Measurements from ENCODE around the gene LACTBL1.

The LACTBL1 gene

DNA sequence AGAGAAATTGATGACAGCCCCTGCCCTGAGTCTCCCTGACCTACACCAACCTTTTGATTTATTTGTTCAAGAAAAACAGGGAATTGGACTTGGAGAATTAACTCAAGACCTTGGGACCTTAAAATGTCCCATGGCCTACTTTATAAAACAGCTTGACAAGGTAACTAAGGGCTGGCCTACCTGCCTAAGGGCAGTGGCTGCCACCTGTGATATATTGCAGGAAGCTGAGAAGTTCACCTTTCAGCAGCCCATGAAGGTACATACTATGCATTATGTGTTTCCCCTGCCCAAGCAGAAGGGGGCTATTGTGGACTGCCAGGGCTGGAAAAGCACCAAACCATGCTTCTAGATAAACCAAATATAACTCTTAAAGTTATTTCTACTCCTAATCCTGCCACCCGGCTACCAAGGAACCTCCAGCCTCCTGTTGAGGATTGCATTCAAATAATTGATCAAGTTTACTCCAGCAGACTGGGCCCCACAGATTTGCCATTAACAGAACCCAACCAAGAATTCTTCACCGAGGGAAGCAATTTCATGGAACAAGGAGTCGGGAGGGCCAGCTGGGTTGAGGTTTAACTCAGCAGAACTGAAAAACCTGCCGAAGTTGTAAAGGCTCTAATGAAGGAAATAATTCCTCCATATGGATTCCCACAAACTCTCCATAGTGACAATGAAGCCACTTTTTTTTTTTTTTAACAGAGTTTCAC lies 28.2 kb downstream of the LACTBL1 start:
- H3K9ac ChIP-seq: no peak overlapping the region
- no peak overlapping the region for H3K4me3 ChIP-seq (IDR thresholded peaks at IDR 0.05; ENCODE audit: insufficient read depth, low read depth, low read length)
- H3K36me3 ChIP-seq (ENCODE audit: insufficient read depth): no peaks in the 10 kb centered on the region
- no peaks in the 10 kb centered on the region for H3K79me2 ChIP-seq (ENCODE audit: insufficient read depth, low read depth)
- no peak overlapping the region for H3K4me2 ChIP-seq
- no peaks in the 10 kb centered on the region for H4K20me1 ChIP-seq (ENCODE audit: insufficient read depth)
- no peak overlapping the region for H2AFZ ChIP-seq (ENCODE audit: low read depth)
- no peak overlapping the region for H3K27ac ChIP-seq
- H3K4me1 ChIP-seq (ENCODE audit: low read depth, poor library complexity, severe bottlenecking): no peaks in the 10 kb centered on the region
- peaks cover 4% of the 10 kb centered on the region; the same call in 1 of the 2 replicates for H3K27me3 ChIP-seq (ENCODE audit: insufficient read depth, low read depth)
- TF ChIP-seq, protein P1, sequence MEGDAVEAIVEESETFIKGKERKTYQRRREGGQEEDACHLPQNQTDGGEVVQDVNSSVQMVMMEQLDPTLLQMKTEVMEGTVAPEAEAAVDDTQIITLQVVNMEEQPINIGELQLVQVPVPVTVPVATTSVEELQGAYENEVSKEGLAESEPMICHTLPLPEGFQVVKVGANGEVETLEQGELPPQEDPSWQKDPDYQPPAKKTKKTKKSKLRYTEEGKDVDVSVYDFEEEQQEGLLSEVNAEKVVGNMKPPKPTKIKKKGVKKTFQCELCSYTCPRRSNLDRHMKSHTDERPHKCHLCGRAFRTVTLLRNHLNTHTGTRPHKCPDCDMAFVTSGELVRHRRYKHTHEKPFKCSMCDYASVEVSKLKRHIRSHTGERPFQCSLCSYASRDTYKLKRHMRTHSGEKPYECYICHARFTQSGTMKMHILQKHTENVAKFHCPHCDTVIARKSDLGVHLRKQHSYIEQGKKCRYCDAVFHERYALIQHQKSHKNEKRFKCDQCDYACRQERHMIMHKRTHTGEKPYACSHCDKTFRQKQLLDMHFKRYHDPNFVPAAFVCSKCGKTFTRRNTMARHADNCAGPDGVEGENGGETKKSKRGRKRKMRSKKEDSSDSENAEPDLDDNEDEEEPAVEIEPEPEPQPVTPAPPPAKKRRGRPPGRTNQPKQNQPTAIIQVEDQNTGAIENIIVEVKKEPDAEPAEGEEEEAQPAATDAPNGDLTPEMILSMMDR (conservative IDR thresholded peaks at IDR 0.05; ENCODE audit: low read depth, low read length): no peak

DNA sequence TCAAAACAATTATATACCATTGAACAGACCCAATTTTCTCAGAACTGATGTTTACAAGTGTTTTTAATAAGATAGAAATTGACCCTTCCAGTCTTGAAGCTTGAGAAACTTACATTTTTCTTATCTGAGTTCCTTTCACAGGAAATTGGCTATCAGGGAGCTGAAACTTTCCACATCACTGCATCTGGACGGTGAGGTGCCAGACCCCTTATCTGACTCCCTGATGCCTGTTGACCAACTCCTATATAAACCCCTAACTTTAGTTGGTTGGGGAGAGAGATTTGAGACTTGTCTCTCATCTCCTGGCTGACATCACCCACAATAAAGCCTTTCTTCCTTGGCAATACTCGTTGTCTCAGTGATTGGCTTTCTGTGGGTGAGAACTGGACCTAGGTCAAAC lies 31.4 kb downstream of the LACTBL1 start:
- Histone ChIP-seq H3K4me1 (ENCODE audit: low read depth, poor library complexity, severe bottlenecking) (no peaks in the 10 kb centered on the region), H3K4me2 (no peak overlapping the region), H4K20me1 (ENCODE audit: insufficient read depth) (no peaks in the 10 kb centered on the region), H2AFZ (ENCODE audit: low read depth) (no peak overlapping the region), H3K27me3 (ENCODE audit: insufficient read depth, low read depth) (peaks cover 6% of the 10 kb centered on the region; the same call in 1 of the 2 replicates), H3K79me2 (ENCODE audit: insufficient read depth, low read depth) (no peaks in the 10 kb centered on the region), H3K27ac (no peak overlapping the region), H3K4me3 (IDR thresholded peaks at IDR 0.05; ENCODE audit: insufficient read depth, low read depth, low read length) (no peak overlapping the region), H3K9ac (no peak overlapping the region), H3K36me3 (ENCODE audit: insufficient read depth) (no peaks in the 10 kb centered on the region)
- TF ChIP-seq, protein P1 (conservative IDR thresholded peaks at IDR 0.05; ENCODE audit: low read depth, low read length): no peak

DNA sequence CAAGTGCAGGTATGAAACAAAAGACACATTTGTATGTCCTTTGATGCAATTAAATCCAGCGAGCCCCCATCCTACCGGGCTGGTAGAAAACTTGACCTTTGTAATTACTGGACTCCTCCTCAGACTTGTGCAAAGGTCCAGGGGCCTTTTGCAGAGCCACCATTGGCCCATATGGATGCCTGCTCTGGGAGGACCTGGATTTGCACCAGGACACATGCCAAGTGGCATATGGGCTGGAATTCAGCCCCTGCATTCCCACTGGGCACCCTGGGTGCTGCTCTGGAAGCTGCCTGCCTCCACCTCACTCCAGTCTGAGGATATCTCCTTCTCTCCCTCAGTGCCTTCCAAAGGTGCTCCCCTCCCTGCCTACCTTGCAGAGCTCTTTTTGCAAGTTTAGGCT lies 36.0 kb downstream of the LACTBL1 start:
- Histone ChIP-seq H3K79me2 (ENCODE audit: insufficient read depth, low read depth) (no peaks in the 10 kb centered on the region), H2AFZ (ENCODE audit: low read depth) (no peak overlapping the region), H3K27ac (no peak overlapping the region), H4K20me1 (ENCODE audit: insufficient read depth) (no peaks in the 10 kb centered on the region), H3K4me2 (no peak overlapping the region), H3K9ac (no peak overlapping the region), H3K4me3 (IDR thresholded peaks at IDR 0.05; ENCODE audit: insufficient read depth, low read depth, low read length) (no peak overlapping the region), H3K36me3 (ENCODE audit: insufficient read depth) (no peaks in the 10 kb centered on the region), H3K4me1 (ENCODE audit: low read depth, poor library complexity, severe bottlenecking) (no peaks in the 10 kb centered on the region), H3K27me3 (ENCODE audit: insufficient read depth, low read depth) (peaks cover 9% of the 10 kb centered on the region; the same call in 1 of the 2 replicates)
- TF ChIP-seq, protein P1 (conservative IDR thresholded peaks at IDR 0.05; ENCODE audit: low read depth, low read length): no peak

DNA sequence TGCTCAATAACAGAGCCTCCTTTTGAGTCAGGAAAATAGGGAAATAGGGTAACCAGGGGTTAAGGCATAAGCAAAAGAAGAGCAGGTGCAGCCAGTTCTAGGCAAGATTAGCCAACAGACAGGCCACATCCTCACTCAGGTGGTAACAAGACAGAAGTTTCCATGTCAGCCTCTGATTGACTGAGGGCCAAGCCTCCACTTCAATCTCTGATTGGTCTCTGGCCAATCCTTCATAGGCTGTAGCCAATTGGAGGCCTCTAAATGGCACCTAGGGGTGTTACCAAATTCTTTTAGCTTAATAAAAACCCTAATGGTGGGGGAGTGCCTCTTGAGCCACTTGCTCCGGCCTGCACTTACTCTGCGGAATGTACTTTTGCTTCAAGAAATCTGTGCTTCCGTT lies 37.2 kb downstream of the LACTBL1 start:
- H3K9ac ChIP-seq: no peak overlapping the region
- H3K4me3 ChIP-seq (IDR thresholded peaks at IDR 0.05; ENCODE audit: insufficient read depth, low read depth, low read length): no peak overlapping the region
- no peak overlapping the region for H3K27ac ChIP-seq
- no peaks in the 10 kb centered on the region for H3K36me3 ChIP-seq (ENCODE audit: insufficient read depth)
- H3K4me1 ChIP-seq (ENCODE audit: low read depth, poor library complexity, severe bottlenecking): no peaks in the 10 kb centered on the region
- no peaks in the 10 kb centered on the region for H3K79me2 ChIP-seq (ENCODE audit: insufficient read depth, low read depth)
- TF ChIP-seq, protein P1 (conservative IDR thresholded peaks at IDR 0.05; ENCODE audit: low read depth, low read length): no peak
- no peak overlapping the region for H2AFZ ChIP-seq (ENCODE audit: low read depth)
- H4K20me1 ChIP-seq (ENCODE audit: insufficient read depth): no peaks in the 10 kb centered on the region
- H3K4me2 ChIP-seq: no peak overlapping the region
- peaks cover 15% of the 10 kb centered on the region; the same call in 1 of the 2 replicates for H3K27me3 ChIP-seq (ENCODE audit: insufficient read depth, low read depth)
